OCI-LY7 (cell line): ENCODE data around the gene CHPT1.

ENCODE experiments used
- EZH2phosphoT487 ChIP-seq: fragments of 200-600 bp; sonication (generic); IDR thresholded peaks from 2 replicates; pipeline ENCODE4 v1.6.1; 2018; ENCODE audit warnings: low read depth, borderline replicate concordance, mild to moderate bottlenecking, mixed run types, antibody characterized with exemption, low read length, moderate library complexity, mixed read lengths
- TF ChIP-seq, protein P1 (sequence below): fragments of 200-600 bp; sonication (generic); conservative IDR thresholded peaks from 2 replicates; pipeline ENCODE4 v1.5.1; 2014; ENCODE audit warnings: mild to moderate bottlenecking, antibody characterized with exemption, low read length, moderate library complexity, mixed read lengths

DNA sequence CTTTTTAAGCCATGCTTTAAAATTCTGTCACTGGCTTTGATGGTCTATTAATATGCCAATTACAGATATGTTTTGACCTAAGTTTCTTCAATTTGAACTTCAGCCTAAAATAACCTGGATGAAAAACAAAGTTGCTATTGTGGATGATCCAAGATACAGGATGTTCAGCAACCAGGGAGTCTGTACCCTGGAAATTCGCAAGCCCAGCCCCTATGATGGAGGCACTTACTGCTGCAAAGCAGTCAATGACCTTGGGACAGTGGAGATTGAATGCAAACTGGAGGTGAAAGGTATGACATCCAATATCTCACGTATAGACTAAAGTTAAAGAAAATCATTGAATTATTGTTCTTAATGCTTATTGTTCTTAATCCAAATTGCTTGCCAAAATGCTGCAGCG lies 17.2 kb upstream of the CHPT1 start:
- TF ChIP-seq, protein P1, sequence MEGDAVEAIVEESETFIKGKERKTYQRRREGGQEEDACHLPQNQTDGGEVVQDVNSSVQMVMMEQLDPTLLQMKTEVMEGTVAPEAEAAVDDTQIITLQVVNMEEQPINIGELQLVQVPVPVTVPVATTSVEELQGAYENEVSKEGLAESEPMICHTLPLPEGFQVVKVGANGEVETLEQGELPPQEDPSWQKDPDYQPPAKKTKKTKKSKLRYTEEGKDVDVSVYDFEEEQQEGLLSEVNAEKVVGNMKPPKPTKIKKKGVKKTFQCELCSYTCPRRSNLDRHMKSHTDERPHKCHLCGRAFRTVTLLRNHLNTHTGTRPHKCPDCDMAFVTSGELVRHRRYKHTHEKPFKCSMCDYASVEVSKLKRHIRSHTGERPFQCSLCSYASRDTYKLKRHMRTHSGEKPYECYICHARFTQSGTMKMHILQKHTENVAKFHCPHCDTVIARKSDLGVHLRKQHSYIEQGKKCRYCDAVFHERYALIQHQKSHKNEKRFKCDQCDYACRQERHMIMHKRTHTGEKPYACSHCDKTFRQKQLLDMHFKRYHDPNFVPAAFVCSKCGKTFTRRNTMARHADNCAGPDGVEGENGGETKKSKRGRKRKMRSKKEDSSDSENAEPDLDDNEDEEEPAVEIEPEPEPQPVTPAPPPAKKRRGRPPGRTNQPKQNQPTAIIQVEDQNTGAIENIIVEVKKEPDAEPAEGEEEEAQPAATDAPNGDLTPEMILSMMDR, result no peak
- TF ChIP-seq EZH2phosphoT487, result no peak
